ENCODE data around the gene IL17B. TPM values are rescaled to one million over a fixed set of nuclear protein-coding genes. Genes with fewer than 3 reads are reported as not detected.

IL17B gene
- total RNA-seq, 2 experiments from 2014 or later, result not detected

DNA sequence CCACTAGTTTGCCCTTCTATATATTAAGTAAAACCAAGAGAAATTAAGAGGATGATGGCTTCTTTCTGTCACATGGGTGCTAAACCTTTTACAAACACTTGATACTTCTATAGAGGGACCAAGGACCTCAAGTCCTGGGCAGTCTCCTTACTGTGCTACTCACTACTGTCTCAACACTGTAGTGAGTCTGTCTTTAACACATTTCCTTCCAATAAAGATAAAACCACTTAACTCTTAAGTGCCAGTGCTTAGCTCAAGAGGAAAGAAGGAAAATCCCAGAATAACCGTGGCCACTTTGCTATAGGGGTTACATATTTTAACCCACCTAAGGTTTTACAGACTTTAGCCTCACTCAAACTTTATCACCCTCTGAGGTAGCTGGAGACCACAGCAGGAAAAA lies 38.2 kb downstream of the IL17B start:
- no peak overlapping the region for H2AFZ ChIP-seq (ENCODE audit: low read length)
- POLR2A ChIA-PET, result interaction anchor here (0.8 to 11.2 kb wide), 2 partner anchors 17 to 18 kb away, joined by 3 to 183 read pairs; partner anchors contain the start of gene PCYOX1L
- 0 out of 2 replicates have a peak, but pooled peaks cover 4% of the 10 kb centered on the region for H3K36me3 ChIP-seq (ENCODE audit: insufficient read depth, low read length)
- TF ChIP-seq CTCF (conservative IDR thresholded peaks at IDR 0.05; ENCODE audit: low read length) (no peak), EZH2phosphoT487 (IDR thresholded peaks at IDR 0.05; ENCODE audit: borderline replicate concordance, low read depth, low read length) (no peak)
- BruUV-seq (replicated peaks), result no TSS peak
- H3K9me2 ChIP-seq (ENCODE audit: insufficient read depth, low read length), result no peaks in the 10 kb centered on the region
- H3K4me3 ChIP-seq (ENCODE audit: low read depth, low read length, poor library complexity, severe bottlenecking), result no peak overlapping the region
- intact Hi-C loops (cut with micrococcal nuclease; ENCODE audit: unreplicated experiment), result loop anchor here (10.0 kb wide), 1 partner anchor 506 kb away; no protein-coding TSS in a partner anchor
- H4K20me1 ChIP-seq (ENCODE audit: insufficient read depth, low read length), result no peaks in the 10 kb centered on the region
- DNase-seq (ENCODE audit: low spot score), result no peak
- H3K4me1 ChIP-seq (ENCODE audit: insufficient read depth, low read length, poor library complexity, severe bottlenecking), result peaks cover 8% of the 10 kb centered on the region
- no peak overlapping the region for H3K4me2 ChIP-seq (ENCODE audit: low read length)
- no peak overlapping the region for H3K27ac ChIP-seq (ENCODE audit: low read depth, low read length, poor library complexity, severe bottlenecking)
- peaks cover 5% of the 10 kb centered on the region for H3K79me2 ChIP-seq (ENCODE audit: insufficient read depth, low read depth, low read length)
- CTCF ChIA-PET (ENCODE audit: unreplicated experiment), result interaction anchor here (1.0 kb wide), 1 partner anchor 17 kb away, joined by 4 read pairs; the partner anchor contains the start of gene PCYOX1L
- no peaks in the 10 kb centered on the region for H3K9me3 ChIP-seq (ENCODE audit: low read length)

GRCh38 chr5:149338364-149338763 lies 40.7 kb downstream of the IL17B start:
- Histone ChIP-seq H2AFZ (ENCODE audit: low read length) (no peak overlapping the region), H3K9me3 (ENCODE audit: low read length) (no peaks in the 10 kb centered on the region), H3K4me2 (ENCODE audit: low read length) (no peak overlapping the region), H3K79me2 (ENCODE audit: insufficient read depth, low read depth, low read length) (no peaks in the 10 kb centered on the region), H3K27ac (ENCODE audit: low read depth, low read length, poor library complexity, severe bottlenecking) (no peak overlapping the region), H3K9me2 (ENCODE audit: insufficient read depth, low read length) (no peaks in the 10 kb centered on the region), H4K20me1 (ENCODE audit: insufficient read depth, low read length) (no peaks in the 10 kb centered on the region), H3K4me1 (ENCODE audit: insufficient read depth, low read length, poor library complexity, severe bottlenecking) (no peaks in the 10 kb centered on the region), H3K36me3 (ENCODE audit: insufficient read depth, low read length) (no peaks in the 10 kb centered on the region), H3K4me3 (ENCODE audit: low read depth, low read length, poor library complexity, severe bottlenecking) (no peak overlapping the region)
- intact Hi-C loops (cut with micrococcal nuclease; ENCODE audit: unreplicated experiment), result no loop called here
- ChIA-PET POLR2A (interaction anchor here (0.6 kb wide), 1 partner anchor 371 kb away, joined by 3 read pairs; no protein-coding TSS in a partner anchor), CTCF (ENCODE audit: unreplicated experiment) (no interaction called here)
- no TSS peak for BruUV-seq (replicated peaks)
- DNase-seq (ENCODE audit: low spot score), result no peak
- TF ChIP-seq CTCF (conservative IDR thresholded peaks at IDR 0.05; ENCODE audit: low read length), result no peak

DNA sequence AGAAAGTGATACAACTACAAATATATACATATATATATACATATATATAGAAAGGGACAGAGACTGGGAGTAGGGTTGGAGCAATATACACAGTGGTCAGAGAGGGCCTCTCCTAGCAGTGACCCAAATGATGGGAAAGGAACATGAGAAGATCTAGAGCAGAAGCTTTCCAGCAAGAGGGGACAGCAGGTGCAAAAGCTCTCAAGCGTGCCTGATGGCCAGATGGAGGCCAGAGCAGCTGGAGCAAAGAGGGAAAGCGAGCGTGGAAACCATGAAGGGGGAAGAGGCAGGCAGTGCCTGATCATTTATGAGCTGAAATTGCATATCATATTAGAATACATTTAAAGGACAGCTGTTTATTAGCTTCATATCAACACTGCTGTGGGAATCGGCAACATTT lies 41.4 kb downstream of the IL17B start:
- Histone ChIP-seq H3K36me3 (ENCODE audit: insufficient read depth, low read length) (no peaks in the 10 kb centered on the region), H3K27ac (ENCODE audit: low read depth, low read length, poor library complexity, severe bottlenecking) (no peak overlapping the region), H3K79me2 (ENCODE audit: insufficient read depth, low read depth, low read length) (no peaks in the 10 kb centered on the region), H2AFZ (ENCODE audit: low read length) (no peak overlapping the region), H3K9me3 (ENCODE audit: low read length) (no peaks in the 10 kb centered on the region), H3K4me3 (ENCODE audit: low read depth, low read length, poor library complexity, severe bottlenecking) (no peak overlapping the region), H3K4me2 (ENCODE audit: low read length) (no peak overlapping the region), H3K4me1 (ENCODE audit: insufficient read depth, low read length, poor library complexity, severe bottlenecking) (no peaks in the 10 kb centered on the region), H3K9me2 (ENCODE audit: insufficient read depth, low read length) (no peaks in the 10 kb centered on the region), H4K20me1 (ENCODE audit: insufficient read depth, low read length) (no peaks in the 10 kb centered on the region)
- BruUV-seq (replicated peaks), result no TSS peak
- POLR2A ChIA-PET, result no interaction called here
- DNase-seq (ENCODE audit: low spot score), result no peak
- intact Hi-C loops (cut with micrococcal nuclease; ENCODE audit: unreplicated experiment), result no loop called here
- TF ChIP-seq CTCF (conservative IDR thresholded peaks at IDR 0.05; ENCODE audit: low read length), result no peak
- TF ChIP-seq EZH2phosphoT487 (IDR thresholded peaks at IDR 0.05; ENCODE audit: borderline replicate concordance, low read depth, low read length), result no peak
- CTCF ChIA-PET (ENCODE audit: unreplicated experiment), result no interaction called here

Data from OCI-LY7 (cell line).